Measurements from ENCODE around the gene SHC3. TPM values are rescaled to one million over a fixed set of nuclear protein-coding genes. Genes with fewer than 3 reads are reported as not detected.

Gene SHC3
- total and polyA plus RNA-seq, 9 of the 15 experiments (the other 6 are each of a cell fraction or from before 2014, with no cell fraction given), result not detected

DNA sequence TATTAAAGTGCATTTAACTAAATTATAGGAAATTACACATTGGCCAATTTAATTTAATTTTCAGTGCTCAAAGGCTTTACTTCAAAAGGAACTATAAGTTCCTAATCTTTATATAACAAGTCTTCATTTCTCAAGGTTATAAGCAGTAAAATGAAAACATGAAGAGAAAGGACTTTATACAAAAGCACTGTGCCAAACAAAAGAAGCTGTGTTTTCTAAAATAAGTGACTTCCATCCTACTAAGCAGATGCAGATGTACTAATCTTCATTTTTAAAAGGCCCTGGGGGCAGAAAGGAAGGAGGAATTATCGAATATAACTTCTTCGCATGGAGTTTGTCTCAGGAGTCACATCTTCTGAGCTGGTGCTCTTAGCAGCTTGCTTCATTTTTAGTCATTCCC is 81.4 kb downstream of the SHC3 start:
- BruUV-seq (replicated peaks), result no TSS peak
- WGBS (ENCODE audit: insufficient coverage, low coverage, missing lambda C conversion rate), result 0% methylated on average over 2 of the region's 2 CpGs
- Histone ChIP-seq H3K9me1 (ENCODE audit: control insufficient read depth, insufficient read depth, low read length) (no peaks in the 10 kb centered on the region), H4K20me1 (replicated peaks; ENCODE audit: control insufficient read depth, insufficient read depth, low read length) (no peaks in the 10 kb centered on the region), H2AFZ (ENCODE audit: low read depth, low read length) (no peak overlapping the region), H3K9ac (ENCODE audit: insufficient read depth in 1 of 2, low read depth in 2 of 2, low read length in 2 of 2) (no peak overlapping the region), H3K27ac (ENCODE audit: extremely low read depth, low read depth, low read length) (no peak overlapping the region), H3K27me3 (ENCODE audit: control insufficient read depth in 2 of 2, insufficient read depth in 2 of 2, low read length in 2 of 2) (no peaks in the 10 kb centered on the region), H3K79me2 (ENCODE audit: control insufficient read depth, insufficient read depth, low read length) (no peaks in the 10 kb centered on the region), H3K4me3 (no peak overlapping the region), H3K9me3 (replicated peaks; ENCODE audit: control insufficient read depth, insufficient read depth, low read depth, low read length) (no peaks in the 10 kb centered on the region), H3K36me3 (ENCODE audit: control insufficient read depth, insufficient read depth, low read length) (no peaks in the 10 kb centered on the region), H3K4me1 (replicated peaks in 1 of 2; ENCODE audit: control insufficient read depth in 2 of 2, insufficient read depth in 2 of 2, low read length in 2 of 2) (no peaks in the 10 kb centered on the region), H3K4me2 (ENCODE audit: insufficient read depth, low read length) (no peak overlapping the region)
- no peak for ATAC-seq
- POLR2A ChIA-PET, result no interaction called here
- in situ Hi-C loops (cut with MboI), result no loop called here
- CTCF ChIA-PET (ENCODE audit: low intra/inter-chr PET ratio), result no interaction called here
- TF ChIP-seq ZNF384 (IDR thresholded peaks at IDR 0.05; ENCODE audit: low read depth, low read length) (no peak), TAL1 (IDR thresholded peaks at IDR 0.05) (no peak), NCOA4 (IDR thresholded peaks at IDR 0.05; ENCODE audit: partially characterized antibody) (no peak), TAF9B (IDR thresholded peaks at IDR 0.05; ENCODE audit: partially characterized antibody) (no peak), POLR2G (IDR thresholded peaks at IDR 0.05; ENCODE audit: low read depth, low read length) (no peak), ILK (tag; IDR thresholded peaks at IDR 0.05; ENCODE audit: borderline replicate concordance, low read depth) (no peak)
- FAIRE-seq, result no peak
- DNase-seq (ENCODE audit: extremely low read depth in 1 of 4, low spot score in 3 of 4), result no peak
- intact Hi-C loops (cut with micrococcal nuclease), result no loop called here

DNA sequence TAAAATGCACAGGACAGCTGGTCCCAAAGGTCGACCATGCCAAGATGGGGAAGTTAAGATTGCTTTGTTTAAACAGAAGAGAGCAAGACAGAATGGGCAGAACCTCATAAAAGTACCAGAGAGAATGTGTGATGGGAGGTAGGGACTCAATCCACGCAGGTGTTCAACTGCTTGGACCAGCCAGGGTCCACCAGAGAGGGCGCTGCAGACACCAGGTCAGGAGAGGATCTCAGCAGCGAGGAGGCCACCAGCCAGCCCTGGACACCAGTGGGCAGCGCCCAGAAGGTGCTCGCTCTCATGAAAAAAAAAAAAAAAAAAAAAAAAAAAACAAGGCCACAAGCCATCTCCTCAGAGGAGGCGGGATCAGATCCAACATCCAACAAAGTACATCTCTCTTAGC is 81.8 kb downstream of the SHC3 start:
- Histone ChIP-seq H4K20me1 (replicated peaks; ENCODE audit: control insufficient read depth, insufficient read depth, low read length) (no peaks in the 10 kb centered on the region), H3K27ac (ENCODE audit: extremely low read depth, low read depth, low read length) (no peak overlapping the region), H3K4me1 (replicated peaks in 1 of 2; ENCODE audit: control insufficient read depth in 2 of 2, insufficient read depth in 2 of 2, low read length in 2 of 2) (no peaks in the 10 kb centered on the region), H3K27me3 (ENCODE audit: control insufficient read depth in 2 of 2, insufficient read depth in 2 of 2, low read length in 2 of 2) (no peaks in the 10 kb centered on the region), H3K9me1 (ENCODE audit: control insufficient read depth, insufficient read depth, low read length) (no peaks in the 10 kb centered on the region), H3K4me3 (no peak overlapping the region), H3K79me2 (ENCODE audit: control insufficient read depth, insufficient read depth, low read length) (no peaks in the 10 kb centered on the region), H3K9ac (ENCODE audit: insufficient read depth in 1 of 2, low read depth in 2 of 2, low read length in 2 of 2) (no peak overlapping the region), H3K9me3 (replicated peaks; ENCODE audit: control insufficient read depth, insufficient read depth, low read depth, low read length) (no peaks in the 10 kb centered on the region), H3K4me2 (ENCODE audit: insufficient read depth, low read length) (no peak overlapping the region), H3K36me3 (ENCODE audit: control insufficient read depth, insufficient read depth, low read length) (no peaks in the 10 kb centered on the region), H2AFZ (ENCODE audit: low read depth, low read length) (no peak overlapping the region)
- intact Hi-C loops (cut with micrococcal nuclease) (no loop called here), in situ Hi-C loops (cut with MboI) (no loop called here)
- FAIRE-seq, result no peak
- BruUV-seq (replicated peaks), result no TSS peak
- 3% methylated on average over 5 of the region's 7 CpGs for WGBS (ENCODE audit: insufficient coverage, low coverage, missing lambda C conversion rate)
- TF ChIP-seq CTCF (IDR thresholded peaks at IDR 0.05 in 2 of 3, conservative IDR thresholded peaks at IDR 0.05 in 1 of 3; ENCODE audit: insufficient read depth in 2 of 3, low read depth in 1 of 3, low read length in 3 of 3), result 0 out of 6 replicates have a peak, but pooled peaks of 2 of the 3 experiments have one; percentile 5 to 28
- no peak for TF ChIP-seq GATA2 (CRISPR knock-in tag; IDR thresholded peaks at IDR 0.05)
- no peak for TF ChIP-seq GMEB1 (CRISPR knock-in tag; IDR thresholded peaks at IDR 0.05)
- ChIA-PET CTCF (ENCODE audit: low intra/inter-chr PET ratio) (no interaction called here), POLR2A (no interaction called here)
- DNase-seq (ENCODE audit: extremely low read depth in 1 of 4, low spot score in 3 of 4), result no peak
- no peak for ATAC-seq
